Measurements from ENCODE around the gene CD163.

CD163 gene

GRCh38 chr12:7431993-7432685 is 71.4 kb downstream of the CD163 start:
- no peaks in the 10 kb centered on the region for H3K27me3 ChIP-seq (ENCODE audit: control insufficient read depth, insufficient read depth, low read length)
- no peak overlapping the region for H3K9ac ChIP-seq (ENCODE audit: low read depth, low read length)
- no peaks in the 10 kb centered on the region for H3K9me3 ChIP-seq (ENCODE audit: control insufficient read depth, insufficient read depth, low read length)
- no peak overlapping the region for H3K27ac ChIP-seq (ENCODE audit: low read depth, low read length)
- H3K4me3 ChIP-seq (ENCODE audit: low read depth, low read length), result no peak overlapping the region
- no peaks in the 10 kb centered on the region for H3K36me3 ChIP-seq (ENCODE audit: control insufficient read depth, insufficient read depth, low read length)
- H3K4me1 ChIP-seq (ENCODE audit: control insufficient read depth, insufficient read depth, low read length), result peaks cover 14% of the 10 kb centered on the region
